ENCODE measurements around the gene SAMD4A. TPM values are rescaled to one million over a fixed set of nuclear protein-coding genes. Genes with fewer than 3 reads are reported as not detected.
A peak's percentile ranks its signal among the peaks of the same experiment; 100 is the strongest.

The SAMD4A gene
- total RNA-seq, 2 donors from 2014 or later: 1.9 to 8.0 TPM

DNA sequence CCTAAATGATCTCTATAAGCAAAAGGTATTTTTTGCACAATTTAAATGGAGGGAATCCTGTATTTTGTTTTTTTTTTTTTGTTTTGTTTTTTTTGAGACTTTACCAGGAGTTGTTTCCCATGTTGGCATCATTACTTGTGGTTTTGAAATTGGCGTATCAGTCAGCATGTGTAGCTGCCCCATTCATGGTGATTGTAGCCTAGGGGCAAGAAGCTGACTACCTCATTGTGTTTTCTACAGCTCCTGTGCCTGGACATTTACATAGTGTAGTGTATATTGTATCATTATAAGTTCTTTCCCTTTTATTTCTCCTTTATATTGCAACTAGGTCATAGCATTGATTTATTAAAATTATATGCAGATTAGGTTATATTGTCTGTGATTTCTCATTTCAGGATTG, 24.5 kb downstream of the SAMD4A start:
- WGBS, 2 experiments (ENCODE audit: insufficient coverage in 1 of 2, insufficient read length in 1 of 2): 87% methylated on average over 1 of the region's 1 CpG; no CpG with 5 or more reads in 1 of the 2 experiments
- Histone ChIP-seq H3K4me1 (ENCODE audit: control insufficient read depth, insufficient read depth, low read length) (no peaks in the 10 kb centered on the region), H3K9ac (ENCODE audit: extremely low read depth, low read length, poor library complexity, severe bottlenecking) (no peak overlapping the region), H3K9me3 (ENCODE audit: control insufficient read depth, low read length) (no peaks in the 10 kb centered on the region), H3K27ac (ENCODE audit: low read depth, low read length) (peak overlapping the region; percentile 76), H3K4me3 (ENCODE audit: low read length) (no peak overlapping the region), H3K27me3 (ENCODE audit: control insufficient read depth, insufficient read depth, low read length, poor library complexity, severe bottlenecking) (no peaks in the 10 kb centered on the region), H3K36me3 (ENCODE audit: control insufficient read depth, insufficient read depth, low read length) (no peaks in the 10 kb centered on the region)
- Mint-ChIP-seq H3K27me3 (ENCODE audit: insufficient read depth) (no peaks in the 10 kb centered on the region), H3K36me3 (ENCODE audit: low read depth) (peaks cover 3% of the 10 kb centered on the region), H3K4me3 (no peak overlapping the region), H3K9me3 (peaks cover 4% of the 10 kb centered on the region), H3K27ac (no peak overlapping the region), H3K4me1 (no peaks in the 10 kb centered on the region)
- TF ChIP-seq, protein P1, sequence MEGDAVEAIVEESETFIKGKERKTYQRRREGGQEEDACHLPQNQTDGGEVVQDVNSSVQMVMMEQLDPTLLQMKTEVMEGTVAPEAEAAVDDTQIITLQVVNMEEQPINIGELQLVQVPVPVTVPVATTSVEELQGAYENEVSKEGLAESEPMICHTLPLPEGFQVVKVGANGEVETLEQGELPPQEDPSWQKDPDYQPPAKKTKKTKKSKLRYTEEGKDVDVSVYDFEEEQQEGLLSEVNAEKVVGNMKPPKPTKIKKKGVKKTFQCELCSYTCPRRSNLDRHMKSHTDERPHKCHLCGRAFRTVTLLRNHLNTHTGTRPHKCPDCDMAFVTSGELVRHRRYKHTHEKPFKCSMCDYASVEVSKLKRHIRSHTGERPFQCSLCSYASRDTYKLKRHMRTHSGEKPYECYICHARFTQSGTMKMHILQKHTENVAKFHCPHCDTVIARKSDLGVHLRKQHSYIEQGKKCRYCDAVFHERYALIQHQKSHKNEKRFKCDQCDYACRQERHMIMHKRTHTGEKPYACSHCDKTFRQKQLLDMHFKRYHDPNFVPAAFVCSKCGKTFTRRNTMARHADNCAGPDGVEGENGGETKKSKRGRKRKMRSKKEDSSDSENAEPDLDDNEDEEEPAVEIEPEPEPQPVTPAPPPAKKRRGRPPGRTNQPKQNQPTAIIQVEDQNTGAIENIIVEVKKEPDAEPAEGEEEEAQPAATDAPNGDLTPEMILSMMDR (conservative IDR thresholded peaks at IDR 0.05): no peak
- DNase-seq: no peak

GRCh38 chr14:54591866-54592265, 24.9 kb downstream of the SAMD4A start:
- Histone ChIP-seq H3K36me3 (ENCODE audit: control insufficient read depth, insufficient read depth, low read length) (no peaks in the 10 kb centered on the region), H3K9ac (ENCODE audit: extremely low read depth, low read length, poor library complexity, severe bottlenecking) (no peak overlapping the region), H3K9me3 (ENCODE audit: control insufficient read depth, low read length) (no peaks in the 10 kb centered on the region), H3K27me3 (ENCODE audit: control insufficient read depth, insufficient read depth, low read length, poor library complexity, severe bottlenecking) (no peaks in the 10 kb centered on the region), H3K27ac (ENCODE audit: low read depth, low read length) (peak overlapping the region; percentile 76), H3K4me3 (ENCODE audit: low read length) (no peak overlapping the region), H3K4me1 (ENCODE audit: control insufficient read depth, insufficient read depth, low read length) (no peaks in the 10 kb centered on the region)
- 69 to 89% methylated on average over 3 to 4 of the region's 4 CpGs for WGBS, 2 experiments (ENCODE audit: insufficient coverage in 1 of 2, insufficient read length in 1 of 2)
- Mint-ChIP-seq H3K9me3 (no peaks in the 10 kb centered on the region), H3K4me1 (no peaks in the 10 kb centered on the region), H3K36me3 (ENCODE audit: low read depth) (no peaks in the 10 kb centered on the region), H3K27ac (no peak overlapping the region), H3K27me3 (ENCODE audit: insufficient read depth) (no peaks in the 10 kb centered on the region), H3K4me3 (no peak overlapping the region)
- TF ChIP-seq, protein P1 (conservative IDR thresholded peaks at IDR 0.05): no peak
- DNase-seq: no peak

DNA sequence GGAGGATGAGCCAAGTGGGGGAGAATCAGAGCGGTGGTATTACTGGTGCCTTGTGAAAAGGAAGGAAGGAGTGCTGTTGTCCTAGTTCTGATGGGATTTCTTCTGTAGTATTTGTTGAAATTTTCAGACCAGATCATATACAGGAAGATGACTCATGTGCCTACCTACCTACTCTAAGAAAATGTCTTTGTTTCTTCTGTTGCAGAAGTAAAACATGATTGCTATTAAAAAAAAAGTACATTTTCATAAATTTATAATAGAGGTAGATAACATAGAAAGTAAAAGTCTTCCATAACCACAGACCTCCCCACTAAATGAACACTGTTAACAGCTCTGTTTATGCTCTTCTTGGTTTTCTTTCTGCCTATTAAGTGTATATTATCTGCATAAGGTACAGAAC, 26.9 kb downstream of the SAMD4A start:
- WGBS, 2 experiments (ENCODE audit: insufficient coverage in 1 of 2, insufficient read length in 1 of 2): 77 to 83% methylated on average over 1 of the region's 1 CpG
- Histone ChIP-seq H3K9me3 (ENCODE audit: control insufficient read depth, low read length) (no peaks in the 10 kb centered on the region), H3K9ac (ENCODE audit: extremely low read depth, low read length, poor library complexity, severe bottlenecking) (no peak overlapping the region), H3K27ac (ENCODE audit: low read depth, low read length) (no peak overlapping the region), H3K27me3 (ENCODE audit: control insufficient read depth, insufficient read depth, low read length, poor library complexity, severe bottlenecking) (no peaks in the 10 kb centered on the region), H3K36me3 (ENCODE audit: control insufficient read depth, insufficient read depth, low read length) (no peaks in the 10 kb centered on the region), H3K4me3 (ENCODE audit: low read length) (no peak overlapping the region), H3K4me1 (ENCODE audit: control insufficient read depth, insufficient read depth, low read length) (no peaks in the 10 kb centered on the region)
- no peaks in the 10 kb centered on the region for H3K27me3 Mint-ChIP-seq (ENCODE audit: insufficient read depth)
- DNase-seq: no peak
- TF ChIP-seq, protein P1 (conservative IDR thresholded peaks at IDR 0.05): no peak
- no peaks in the 10 kb centered on the region for H3K4me1 Mint-ChIP-seq
- H3K9me3 Mint-ChIP-seq: no peaks in the 10 kb centered on the region
- no peak overlapping the region for H3K4me3 Mint-ChIP-seq
- H3K27ac Mint-ChIP-seq: no peak overlapping the region
- no peaks in the 10 kb centered on the region for H3K36me3 Mint-ChIP-seq (ENCODE audit: low read depth)
